Testis (tissue), 2 donors: ENCODE data around the gene ZW10.

Experiments used
- POLR2A ChIP-seq: fragments of 450-650 bp; IDR thresholded peaks from one replicate; pipeline ENCODE4 v1.6.1; 2017; ENCODE audit warnings: antibody characterized with exemption, mild to moderate bottlenecking, moderate library complexity
- TF ChIP-seq, protein P1 (sequence below), 3 experiments: fragments of 450-650 bp in 2 of 3; fragments of 200-600 bp in 1 of 3; sonication (generic) in 1 of 3; IDR thresholded peaks; one replicate each; pipeline ENCODE4 v1.5.1; 2016 to 2019; ENCODE audit warnings: antibody characterized with exemption in 3 of 3, mild to moderate bottlenecking in 2 of 3, moderate library complexity in 1 of 3

DNA sequence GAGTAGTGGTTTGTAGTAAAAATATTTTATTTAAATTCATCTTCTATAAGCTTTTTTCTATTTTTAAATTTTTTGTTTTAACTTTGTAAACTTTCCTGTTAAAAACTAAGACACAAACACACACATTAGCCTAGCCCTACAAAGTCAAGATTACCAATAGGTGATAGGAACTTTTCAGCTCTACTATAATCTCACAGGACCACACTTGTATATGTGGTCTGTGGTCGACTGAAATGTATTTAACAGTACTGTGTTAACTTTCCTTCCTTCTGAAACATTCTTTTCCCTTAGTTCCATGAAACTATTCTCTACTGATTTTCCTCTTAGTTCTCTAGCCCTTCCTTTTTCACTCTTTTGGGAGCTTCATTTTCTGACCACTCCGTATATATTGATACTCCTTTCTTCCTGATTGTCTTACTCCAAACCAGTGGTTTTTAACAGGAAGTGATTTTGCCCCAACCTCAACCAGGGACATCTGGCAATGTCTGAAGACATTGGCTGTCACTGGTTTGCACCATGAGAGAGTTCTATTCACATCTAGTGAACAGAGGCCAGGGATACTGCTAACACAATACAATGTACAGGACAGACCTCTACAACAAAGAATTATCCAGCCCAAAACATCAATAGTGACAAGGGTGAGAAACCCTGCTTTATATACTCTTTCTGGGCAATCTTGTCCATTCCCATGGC lies 8.8 kb downstream of the ZW10 start:
- TF ChIP-seq, protein P1, sequence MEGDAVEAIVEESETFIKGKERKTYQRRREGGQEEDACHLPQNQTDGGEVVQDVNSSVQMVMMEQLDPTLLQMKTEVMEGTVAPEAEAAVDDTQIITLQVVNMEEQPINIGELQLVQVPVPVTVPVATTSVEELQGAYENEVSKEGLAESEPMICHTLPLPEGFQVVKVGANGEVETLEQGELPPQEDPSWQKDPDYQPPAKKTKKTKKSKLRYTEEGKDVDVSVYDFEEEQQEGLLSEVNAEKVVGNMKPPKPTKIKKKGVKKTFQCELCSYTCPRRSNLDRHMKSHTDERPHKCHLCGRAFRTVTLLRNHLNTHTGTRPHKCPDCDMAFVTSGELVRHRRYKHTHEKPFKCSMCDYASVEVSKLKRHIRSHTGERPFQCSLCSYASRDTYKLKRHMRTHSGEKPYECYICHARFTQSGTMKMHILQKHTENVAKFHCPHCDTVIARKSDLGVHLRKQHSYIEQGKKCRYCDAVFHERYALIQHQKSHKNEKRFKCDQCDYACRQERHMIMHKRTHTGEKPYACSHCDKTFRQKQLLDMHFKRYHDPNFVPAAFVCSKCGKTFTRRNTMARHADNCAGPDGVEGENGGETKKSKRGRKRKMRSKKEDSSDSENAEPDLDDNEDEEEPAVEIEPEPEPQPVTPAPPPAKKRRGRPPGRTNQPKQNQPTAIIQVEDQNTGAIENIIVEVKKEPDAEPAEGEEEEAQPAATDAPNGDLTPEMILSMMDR (IDR thresholded peaks at IDR 0.05), result no peak
- no peak for TF ChIP-seq POLR2A
